WTC11 (cell line): ENCODE measurements around the gene KSR2. TPM values are rescaled to one million over a fixed set of nuclear protein-coding genes. Genes with fewer than 3 reads are reported as not detected.

Experiments
- ATAC-seq: fragments of 200-7000 bp; cut with Tn5 transposase; 2 replicates; pipeline ENCODE4 v1.10.0; 2021; ENCODE audit warnings: mild to moderate bottlenecking, moderate library complexity
- CTCF ChIA-PET: fragments of 300-600 bp; sonication (Branson Sonifier 250); formaldehyde crosslinking; loops from one replicate; lab custom pipeline; 2021; ENCODE audit warnings: antibody characterized with exemption; lab: Charles Lee
- POLR2A ChIA-PET: fragments of 350-600 bp; sonication (Branson Sonifier 250); formaldehyde crosslinking; loops from one replicate; lab custom pipeline; 2021; ENCODE audit warnings: antibody characterized with exemption; lab: Charles Lee
- DNase-seq: peaks from one replicate; pipeline ENCODE4 v3.0.0; 2021; ENCODE audit warnings: low spot score
- H3K27ac Mint-ChIP-seq: 2 replicates; pipeline ENCODE4 v1.8.0; 2021; ENCODE audit warnings: mixed read lengths
- H3K27me3 Mint-ChIP-seq: 2 replicates; pipeline ENCODE4 v1.8.0; 2021; ENCODE audit warnings: low read depth, mild to moderate bottlenecking, moderate library complexity, mixed read lengths
- H3K36me3 Mint-ChIP-seq: 2 replicates; pipeline ENCODE4 v1.8.0; 2021; ENCODE audit warnings: mixed read lengths
- H3K4me1 Mint-ChIP-seq: 2 replicates; pipeline ENCODE4 v1.8.0; 2022; ENCODE audit warnings: mixed read lengths
- H3K4me3 Mint-ChIP-seq: 2 replicates; pipeline ENCODE4 v1.8.0; 2021; ENCODE audit warnings: mild to moderate bottlenecking, moderate library complexity, mixed read lengths
- H3K9me3 Mint-ChIP-seq: 2 replicates; pipeline ENCODE4 v1.8.0; 2021; ENCODE audit warnings: mixed read lengths
- ATF3 ChIP-seq: sonication (generic); formaldehyde crosslinking; conservative IDR thresholded peaks from 2 replicates; pipeline ENCODE4 v1.8.1; 2022; ENCODE audit warnings: mild to moderate bottlenecking, missing genetic modification reagents
- ATF6 ChIP-seq: sonication (generic); formaldehyde crosslinking; IDR thresholded peaks from 2 replicates; pipeline ENCODE4 v1.8.1; 2023; ENCODE audit warnings: mild to moderate bottlenecking, missing genetic modification reagents
- CTCF ChIP-seq: fragments of 200-600 bp; IDR thresholded peaks from 2 replicates; pipeline ENCODE4 v1.8.0; 2022; ENCODE audit warnings: antibody characterized with exemption
- E2F5 ChIP-seq: sonication (generic); formaldehyde crosslinking; IDR thresholded peaks from 2 replicates; pipeline ENCODE4 v1.8.1; 2022; ENCODE audit warnings: mild to moderate bottlenecking, moderate library complexity, missing genetic modification reagents
- EMX1 ChIP-seq: fragments of 250-450 bp; sonication (Bioruptor Pico); IDR thresholded peaks from 2 replicates; pipeline ENCODE4 v1.8.0; 2021; ENCODE audit warnings: mild to moderate bottlenecking
- ESRRA ChIP-seq: sonication (generic); formaldehyde crosslinking; IDR thresholded peaks from 2 replicates; pipeline ENCODE4 v1.8.1; 2022; ENCODE audit warnings: mild to moderate bottlenecking, missing genetic modification reagents, borderline replicate concordance
- FOXJ3 ChIP-seq: sonication (generic); formaldehyde crosslinking; IDR thresholded peaks from 2 replicates; pipeline ENCODE4 v1.9.0; 2021; ENCODE audit warnings: missing genetic modification reagents, mild to moderate bottlenecking, borderline replicate concordance
- FOXK1 ChIP-seq: sonication (generic); formaldehyde crosslinking; IDR thresholded peaks from 2 replicates; pipeline ENCODE4 v1.8.0; 2022; ENCODE audit warnings: mild to moderate bottlenecking, moderate library complexity, missing genetic modification reagents
- HMGXB4 ChIP-seq: sonication (generic); formaldehyde crosslinking; IDR thresholded peaks from 2 replicates; pipeline ENCODE4 v1.8.1; 2023; ENCODE audit warnings: mild to moderate bottlenecking, moderate library complexity, missing genetic modification reagents
- JUN ChIP-seq: sonication (generic); formaldehyde crosslinking; IDR thresholded peaks from 2 replicates; pipeline ENCODE4 v1.8.0; 2023; ENCODE audit warnings: mild to moderate bottlenecking, missing genetic modification reagents
- KAT7 ChIP-seq: sonication (generic); formaldehyde crosslinking; IDR thresholded peaks from 2 replicates; pipeline ENCODE4 v1.8.1; 2023; ENCODE audit warnings: missing genetic modification reagents, mild to moderate bottlenecking, borderline replicate concordance
- MLX ChIP-seq: sonication (generic); formaldehyde crosslinking; IDR thresholded peaks from 2 replicates; pipeline ENCODE4 v1.8.1; 2023; ENCODE audit warnings: mild to moderate bottlenecking, missing genetic modification reagents, moderate library complexity
- PRDM15 ChIP-seq: sonication (generic); formaldehyde crosslinking; IDR thresholded peaks from 2 replicates; pipeline ENCODE4 v1.8.0; 2022; ENCODE audit warnings: missing genetic modification reagents
- PRRX2 ChIP-seq: fragments of 250-450 bp; sonication (Bioruptor Pico); IDR thresholded peaks from 2 replicates; pipeline ENCODE4 v1.8.0; 2021; ENCODE audit warnings: mild to moderate bottlenecking
- SOX15 ChIP-seq: fragments of 250-450 bp; sonication (Bioruptor Pico); IDR thresholded peaks from 2 replicates; pipeline ENCODE4 v1.9.0; 2021; ENCODE audit warnings: mild to moderate bottlenecking
- TP53 ChIP-seq: sonication (generic); formaldehyde crosslinking; IDR thresholded peaks from 2 replicates; pipeline ENCODE4 v1.8.1; 2023; ENCODE audit warnings: mild to moderate bottlenecking, missing genetic modification reagents
- USF1 ChIP-seq: sonication (generic); formaldehyde crosslinking; IDR thresholded peaks from 2 replicates; pipeline ENCODE4 v1.8.0; 2022; ENCODE audit warnings: mild to moderate bottlenecking, missing genetic modification reagents
- USF2 ChIP-seq: sonication (generic); formaldehyde crosslinking; IDR thresholded peaks from 2 replicates; pipeline ENCODE4 v1.8.1; 2023; ENCODE audit warnings: mild to moderate bottlenecking, missing genetic modification reagents, moderate library complexity
- ZBTB21 ChIP-seq: sonication (generic); formaldehyde crosslinking; IDR thresholded peaks from 2 replicates; pipeline ENCODE4 v1.8.1; 2023; ENCODE audit warnings: mild to moderate bottlenecking, missing genetic modification reagents, borderline replicate concordance
- ZNF396 ChIP-seq: fragments of 250-450 bp; sonication (Bioruptor Pico); IDR thresholded peaks from 2 replicates; pipeline ENCODE4 v1.8.0; 2021; ENCODE audit warnings: mild to moderate bottlenecking, moderate library complexity, borderline replicate concordance
- ZNF423 ChIP-seq: fragments of 250-450 bp; sonication (Bioruptor Pico); IDR thresholded peaks from 2 replicates; pipeline ENCODE4 v2.1.2; 2022; ENCODE audit warnings: mild to moderate bottlenecking, moderate library complexity
- ZNF425 ChIP-seq: fragments of 250-450 bp; sonication (Bioruptor Pico); conservative IDR thresholded peaks from 2 replicates; pipeline ENCODE4 v1.9.0; 2021; ENCODE audit warnings: mild to moderate bottlenecking
- total RNA-seq: library from RNA; stranded (reverse); gene quantifications from 3 replicates; pipeline ENCODE4 v1.2.3, GENCODE V29; 2021

The KSR2 gene
- total RNA-seq, 1 experiment from 2014 or later, result 2.4 TPM

GRCh38 chr12:118011961-118012360, 43.2 kb upstream of the KSR2 start:
- no peaks in the 10 kb centered on the region; the same call in none of the 2 replicates for H3K27me3 Mint-ChIP-seq
- no peaks in the 10 kb centered on the region for H3K36me3 Mint-ChIP-seq
- H3K9me3 Mint-ChIP-seq, result peaks cover 3% of the 10 kb centered on the region; the same call in 1 of the 2 replicates
- H3K4me1 Mint-ChIP-seq, result peaks cover 8% of the 10 kb centered on the region
- TF ChIP-seq ATF3 (CRISPR knock-in tag), result no peak
- TF ChIP-seq USF1 (CRISPR knock-in tag), result no peak
- TF ChIP-seq JUN (CRISPR knock-in tag), result no peak
- TF ChIP-seq SOX15 (CRISPR knock-in tag), result no peak
- TF ChIP-seq USF2 (CRISPR knock-in tag), result no peak
- no peak for TF ChIP-seq ZNF423 (CRISPR knock-in tag)
- TF ChIP-seq TP53 (CRISPR knock-in tag), result no peak
- no peak for TF ChIP-seq ATF6 (CRISPR knock-in tag)
- no peak for TF ChIP-seq CTCF
- no peak for TF ChIP-seq ESRRA (CRISPR knock-in tag)
- TF ChIP-seq E2F5 (CRISPR knock-in tag), result no peak
- TF ChIP-seq ZNF396, result no peak
- no peak for TF ChIP-seq EMX1 (CRISPR knock-in tag)
- TF ChIP-seq FOXK1, result no peak
- no peak for TF ChIP-seq ZNF425 (CRISPR knock-in tag)
- no peak for TF ChIP-seq PRRX2
- no peak for TF ChIP-seq KAT7
- TF ChIP-seq FOXJ3, result no peak
- no peak for TF ChIP-seq ZBTB21 (CRISPR knock-in tag)
- ATAC-seq, result no peak
- no peak overlapping the region for H3K27ac Mint-ChIP-seq
- POLR2A ChIA-PET, result no interaction called here
- H3K4me3 Mint-ChIP-seq, result no peak overlapping the region
- CTCF ChIA-PET, result no interaction called here
- no peak for DNase-seq

- Mint-ChIP-seq H3K36me3 (no peaks in the 10 kb centered on the region), H3K27me3 (no peaks in the 10 kb centered on the region; the same call in none of the 2 replicates), H3K9me3 (peaks cover 3% of the 10 kb centered on the region; the same call in 1 of the 2 replicates), H3K27ac (no peak overlapping the region), H3K4me3 (no peak overlapping the region), H3K4me1 (peaks cover 8% of the 10 kb centered on the region)
- no peak for DNase-seq
- CTCF ChIA-PET, result no interaction called here
- ATAC-seq, result no peak
- POLR2A ChIA-PET, result no interaction called here
- TF ChIP-seq ESRRA (CRISPR knock-in tag) (no peak), MLX (CRISPR knock-in tag) (no peak), HMGXB4 (no peak), PRDM15 (CRISPR knock-in tag) (no peak)
These were observed 42.6 kb upstream of the KSR2 start for GRCh38 chr12:118011377-118011776.
